Heart left ventricle (tissue), 13 donors: ENCODE results near the gene OGFOD3.

Source experiments
- POLR2A ChIP-seq, 2 donors: fragments of 450-650 bp; IDR thresholded peaks; one replicate each; pipeline ENCODE4 v1.6.1; 2017; ENCODE audit warnings: antibody characterized with exemption in 2 of 2, mild to moderate bottlenecking in 2 of 2, moderate library complexity in 2 of 2
- TF ChIP-seq, protein P1 (sequence below), 12 donors: fragments of 200-600 bp; sonication (generic) in 4 of 12; IDR thresholded peaks; one replicate each; pipeline versions ENCODE4 v1.5.0 to v1.8.0; 2018 to 2022; ENCODE audit warnings: antibody characterized with exemption in 12 of 12, mild to moderate bottlenecking in 5 of 12
- donor health status: ischemic (EF 13 %, LVEDD 7.1; RV severe dilation, severe dysfunction).
- donor health status: DM: no; HTN: yes; CAD: no.
- donor health status: DM: no; HTN: no; CAD: no.
- donor health status: ischemic (EF 25% LVEDD 6.9; RV normal size, moderate dysfunction).
- donor health status: ischemic (EF 25% LVEDD 5.7; RV mildly dilated, moderate dysfunction).
- donor health status: ischemic (EF 35%, LVEDD 5.7; RV mildly dilated, moderate dysfunction).
- donor health status: nonischemic (EF 11% LVEDD 7.7; RV severe dilation, severe dysfunction).
- donor health status: DM: yes; HTN: yes; CAD: no.
- donor health status: PGD.
- donor health status: ischemic (EF 29% LVEDD 5.4; RV normal size, mild dysfunction).
- donor health status: nonischemic (EF 23%, LVEDD 6.1; RV moderate dilation, normal function).

DNA sequence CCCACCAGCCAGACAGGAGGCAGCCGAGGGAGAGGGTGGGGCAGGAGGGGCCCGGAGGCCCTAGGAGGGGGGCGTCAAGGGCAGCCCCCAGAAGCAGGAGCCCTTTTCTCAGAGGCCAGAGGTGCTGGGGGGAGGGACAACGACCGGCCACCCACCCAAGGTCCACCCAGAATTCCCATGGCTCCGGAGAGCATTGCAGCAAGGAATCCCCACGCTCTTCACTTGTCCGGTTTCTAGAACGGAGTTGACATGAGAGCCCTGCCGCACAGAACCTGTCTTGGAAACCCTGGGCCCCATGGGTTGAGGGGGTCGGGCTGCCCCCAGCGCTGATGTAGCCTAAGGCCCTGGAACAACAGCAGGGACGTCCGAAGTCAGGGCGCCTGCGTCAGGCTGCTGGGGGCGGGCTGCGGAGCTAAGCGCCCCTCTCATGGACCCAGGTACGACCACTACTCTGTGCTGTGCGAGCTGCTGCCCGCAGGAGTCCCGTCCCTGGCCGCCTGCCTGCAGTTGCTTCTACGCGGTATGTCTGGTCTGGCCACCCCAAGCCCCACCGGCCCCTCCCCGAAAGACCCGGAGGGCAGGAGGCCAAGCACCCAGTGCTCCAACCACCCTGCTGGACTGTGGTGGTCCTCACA is 20.9 kb upstream of the OGFOD3 start:
- TF ChIP-seq, protein P1, sequence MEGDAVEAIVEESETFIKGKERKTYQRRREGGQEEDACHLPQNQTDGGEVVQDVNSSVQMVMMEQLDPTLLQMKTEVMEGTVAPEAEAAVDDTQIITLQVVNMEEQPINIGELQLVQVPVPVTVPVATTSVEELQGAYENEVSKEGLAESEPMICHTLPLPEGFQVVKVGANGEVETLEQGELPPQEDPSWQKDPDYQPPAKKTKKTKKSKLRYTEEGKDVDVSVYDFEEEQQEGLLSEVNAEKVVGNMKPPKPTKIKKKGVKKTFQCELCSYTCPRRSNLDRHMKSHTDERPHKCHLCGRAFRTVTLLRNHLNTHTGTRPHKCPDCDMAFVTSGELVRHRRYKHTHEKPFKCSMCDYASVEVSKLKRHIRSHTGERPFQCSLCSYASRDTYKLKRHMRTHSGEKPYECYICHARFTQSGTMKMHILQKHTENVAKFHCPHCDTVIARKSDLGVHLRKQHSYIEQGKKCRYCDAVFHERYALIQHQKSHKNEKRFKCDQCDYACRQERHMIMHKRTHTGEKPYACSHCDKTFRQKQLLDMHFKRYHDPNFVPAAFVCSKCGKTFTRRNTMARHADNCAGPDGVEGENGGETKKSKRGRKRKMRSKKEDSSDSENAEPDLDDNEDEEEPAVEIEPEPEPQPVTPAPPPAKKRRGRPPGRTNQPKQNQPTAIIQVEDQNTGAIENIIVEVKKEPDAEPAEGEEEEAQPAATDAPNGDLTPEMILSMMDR (IDR thresholded peaks at IDR 0.05) = no peak
- TF ChIP-seq POLR2A (IDR thresholded peaks at IDR 0.05) = no peak
